ENCODE results near the gene TRIM75.

Gene TRIM75

GRCh38 chr4:165101641-165102040 is 48.0 kb downstream of the TRIM75 start:
- no peaks in the 10 kb centered on the region for H3K27me3 ChIP-seq (ENCODE audit: control insufficient read depth in 1 of 2, insufficient read depth in 2 of 2, low read length in 2 of 2)
- peaks cover 6 to 24% of the 10 kb centered on the region in 2 donors for H3K36me3 ChIP-seq (ENCODE audit: control insufficient read depth in 1 of 2, insufficient read depth in 2 of 2, low read length in 2 of 2)
- no peak overlapping the region for H3K27ac ChIP-seq (ENCODE audit: low read depth, low read length)
- H3K4me1 ChIP-seq (ENCODE audit: control insufficient read depth in 1 of 2, insufficient read depth in 2 of 2, low read length in 2 of 2) = peaks cover 0 to 5% of the 10 kb centered on the region in 2 donors
- no peak overlapping the region for H3K4me3 ChIP-seq (ENCODE audit: low read depth in 1 of 2, low read length in 2 of 2)
- no peak overlapping the region for H3K9ac ChIP-seq (ENCODE audit: low read depth in 1 of 2, low read length in 2 of 2)
- H3K9me3 ChIP-seq (ENCODE audit: control insufficient read depth in 1 of 2, low read length in 2 of 2) = no peaks in the 10 kb centered on the region

GRCh38 chr4:165106518-165106917 is 52.9 kb downstream of the TRIM75 start:
- Histone ChIP-seq H3K9ac (ENCODE audit: low read depth in 1 of 2, low read length in 2 of 2) (no peak overlapping the region), H3K4me3 (ENCODE audit: low read depth in 1 of 2, low read length in 2 of 2) (no peak overlapping the region), H3K27ac (ENCODE audit: low read depth, low read length) (no peak overlapping the region), H3K27me3 (ENCODE audit: control insufficient read depth in 1 of 2, insufficient read depth in 2 of 2, low read length in 2 of 2) (no peaks in the 10 kb centered on the region), H3K4me1 (ENCODE audit: control insufficient read depth in 1 of 2, insufficient read depth in 2 of 2, low read length in 2 of 2) (peaks cover 0 to 8% of the 10 kb centered on the region in 2 donors), H3K36me3 (ENCODE audit: control insufficient read depth in 1 of 2, insufficient read depth in 2 of 2, low read length in 2 of 2) (peaks cover 5 to 11% of the 10 kb centered on the region in 2 donors), H3K9me3 (ENCODE audit: control insufficient read depth in 1 of 2, low read length in 2 of 2) (no peaks in the 10 kb centered on the region)

Data from duodenal mucosa (tissue), 2 donors.